HUES6 (cell line): ENCODE results near the gene RPL36.
A peak's percentile ranks its signal among the peaks of the same experiment; 100 is the strongest.

ENCODE experiments used
- H3K27ac ChIP-seq: 2 replicates; pipeline ENCODE4 v1.7.0; 2013; ENCODE audit warnings: low read depth, mild to moderate bottlenecking, low read length, inconsistent platforms
- H3K27me3 ChIP-seq: 2 replicates; pipeline ENCODE4 v1.6.1; 2013; ENCODE audit warnings: low read length; ENCODE audit not compliant: control insufficient read depth, insufficient read depth
- H3K36me3 ChIP-seq: 2 replicates; pipeline ENCODE4 v1.6.1; 2013; ENCODE audit warnings: low read length; ENCODE audit not compliant: control insufficient read depth, insufficient read depth
- H3K4me1 ChIP-seq: 2 replicates; pipeline ENCODE4 v1.6.1; 2013; ENCODE audit warnings: low read length; ENCODE audit not compliant: control insufficient read depth, insufficient read depth
- H3K4me3 ChIP-seq: 2 replicates; pipeline ENCODE4 v1.5.1; 2013; ENCODE audit warnings: low read depth, low read length
- H3K9ac ChIP-seq: one replicate; pipeline ENCODE4 v1.6.1; 2013; ENCODE audit warnings: mild to moderate bottlenecking, low read length
- H3K9me3 ChIP-seq: 2 replicates; pipeline ENCODE4 v1.6.1; 2013; ENCODE audit warnings: low read depth, low read length; ENCODE audit not compliant: control insufficient read depth, insufficient read depth

The RPL36 gene

DNA sequence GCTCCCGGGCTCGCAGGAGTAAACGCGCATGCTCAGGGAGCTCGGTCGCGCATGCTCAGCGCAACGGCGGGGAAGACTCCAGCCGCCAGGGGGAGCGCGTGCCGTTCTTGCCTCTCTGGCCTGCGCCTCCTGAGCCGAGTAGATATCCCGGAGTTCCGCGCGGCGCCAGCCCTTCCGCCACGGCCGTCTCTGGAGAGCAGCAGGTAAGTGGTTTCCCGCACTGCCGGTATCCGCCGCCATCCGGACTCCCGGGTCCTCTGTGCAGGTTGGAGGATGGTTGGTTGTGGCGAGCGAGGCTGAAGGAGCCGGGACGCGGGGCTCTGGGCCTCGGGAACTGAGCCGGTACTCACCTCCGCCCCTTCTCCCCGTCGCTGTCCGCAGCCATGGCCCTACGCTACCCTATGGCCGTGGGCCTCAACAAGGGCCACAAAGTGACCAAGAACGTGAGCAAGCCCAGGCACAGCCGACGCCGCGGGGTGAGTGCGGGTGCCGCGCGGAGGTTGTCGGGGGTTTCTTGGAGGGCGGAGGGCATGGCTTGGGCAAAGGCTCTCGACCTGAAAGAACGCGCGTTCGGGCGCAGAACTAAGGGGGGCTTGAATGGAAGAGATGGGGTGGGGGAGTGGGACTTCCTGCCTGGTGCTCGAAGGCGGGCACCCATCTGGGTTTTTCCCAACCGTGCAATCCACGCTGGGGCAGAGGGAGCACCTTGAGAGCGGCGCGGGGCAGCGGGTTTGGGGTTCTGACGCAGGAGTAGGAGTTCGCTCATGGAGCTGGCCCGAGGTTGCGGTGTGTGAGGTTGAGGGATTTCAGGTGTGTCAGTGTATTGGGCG is at the start of gene RPL36:
Gene RPL36, plus strand, starts transcription at position 171 of the 830 bp plus-strand sequence. Its CDS starts 213 bp downstream, at position 384.
- Histone ChIP-seq H3K4me3 (peak within 1 kb of the TSS; percentile 93), H3K9me3 (no peaks in the 10 kb centered on the region), H3K4me1 (0 out of 2 replicates have a peak, but pooled peaks cover 3% of the 10 kb centered on the region), H3K36me3 (peaks cover 51% of the 10 kb centered on the region), H3K27me3 (no peaks in the 10 kb centered on the region), H3K9ac (peak within 1 kb of the TSS; percentile 98), H3K27ac (peak within 1 kb of the TSS; percentile 97)

DNA sequence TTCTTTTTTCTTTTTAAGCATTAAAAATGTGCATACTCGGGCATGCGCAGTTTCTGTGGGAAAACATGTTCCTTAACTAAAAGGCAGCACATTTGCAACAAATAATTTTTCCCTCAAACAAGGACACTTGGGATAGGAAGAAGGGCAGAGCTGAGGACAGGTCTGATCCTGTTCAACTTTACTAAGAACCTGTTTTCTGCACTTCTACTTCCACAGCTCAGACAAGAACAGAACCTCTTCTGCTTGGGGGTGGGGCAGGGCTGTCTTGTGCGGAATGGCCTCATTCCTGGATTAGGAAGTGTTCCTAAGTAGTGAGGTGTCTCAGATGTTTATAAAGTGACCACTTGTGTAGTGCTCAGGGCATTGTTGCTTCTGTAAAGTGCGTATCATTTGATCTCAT is 48.9 kb upstream of the RPL36 start:
- Histone ChIP-seq H3K4me1 (no peaks in the 10 kb centered on the region), H3K9me3 (no peaks in the 10 kb centered on the region), H3K36me3 (peaks cover 54% of the 10 kb centered on the region), H3K27ac (no peak overlapping the region), H3K9ac (no peak overlapping the region), H3K4me3 (no peak overlapping the region), H3K27me3 (no peaks in the 10 kb centered on the region)

DNA sequence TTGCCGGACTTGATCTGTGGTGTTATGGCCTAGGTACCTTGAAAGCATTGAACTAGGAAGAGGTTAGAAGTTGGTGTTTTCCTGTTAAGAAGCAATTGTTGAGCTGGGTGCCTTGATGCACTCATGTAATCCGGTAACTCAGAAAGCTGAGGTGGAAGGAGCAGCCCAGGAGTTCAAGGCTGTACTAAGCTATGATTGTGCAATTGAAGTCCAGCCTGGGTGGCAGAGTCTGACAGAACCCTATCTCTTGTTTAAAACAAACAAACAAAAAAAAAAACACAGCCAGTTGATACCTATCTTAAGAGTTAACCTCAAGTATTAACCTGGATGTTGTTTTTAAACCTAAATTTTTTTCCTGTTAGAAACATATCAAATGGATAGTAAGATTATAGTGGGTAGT is 47.9 kb upstream of the RPL36 start:
- no peak overlapping the region for H3K27ac ChIP-seq
- no peak overlapping the region for H3K9ac ChIP-seq
- no peaks in the 10 kb centered on the region for H3K4me1 ChIP-seq
- H3K36me3 ChIP-seq = peaks cover 62% of the 10 kb centered on the region
- H3K9me3 ChIP-seq = no peaks in the 10 kb centered on the region
- no peaks in the 10 kb centered on the region for H3K27me3 ChIP-seq
- H3K4me3 ChIP-seq = no peak overlapping the region

DNA sequence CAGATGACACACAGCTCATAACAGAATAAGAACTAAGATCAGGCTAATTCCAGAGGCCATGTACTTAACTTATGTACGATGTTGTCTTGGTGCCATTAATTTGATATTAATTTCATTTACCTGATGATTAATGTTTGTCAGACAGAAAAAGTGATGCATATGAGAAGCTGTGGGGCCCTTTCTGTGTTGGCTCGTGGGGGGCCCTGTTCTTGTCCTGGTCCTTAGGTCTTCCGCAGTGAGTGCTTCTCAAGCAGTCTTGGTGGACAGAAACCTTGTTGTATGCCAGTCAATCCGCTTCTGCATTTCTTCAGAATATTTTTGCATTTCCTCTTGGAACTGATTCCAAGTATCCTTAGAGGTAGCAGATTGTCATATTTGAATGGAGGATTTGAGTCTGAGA is 47.0 kb upstream of the RPL36 start:
- no peaks in the 10 kb centered on the region for H3K27me3 ChIP-seq
- H3K36me3 ChIP-seq = peaks cover 70% of the 10 kb centered on the region

DNA sequence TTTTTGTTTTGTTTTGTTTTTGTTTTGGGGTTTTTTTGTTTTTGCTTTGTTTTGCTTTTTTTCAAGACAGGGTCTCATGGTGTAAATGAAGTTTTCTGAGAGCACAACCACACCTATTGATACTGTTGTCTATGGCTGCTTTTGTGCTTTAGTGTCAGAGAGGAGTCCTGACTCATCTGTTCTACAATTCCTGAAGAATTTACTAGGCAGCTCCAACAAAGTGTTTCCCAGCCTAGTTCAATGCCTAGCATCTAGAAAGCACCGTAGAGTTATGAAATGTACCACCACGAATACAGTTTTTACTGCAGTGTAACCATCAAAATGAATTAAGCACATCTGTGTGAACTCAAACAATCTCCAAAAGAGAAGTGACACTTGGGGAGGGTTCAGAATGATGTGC is 46.1 kb upstream of the RPL36 start:
- Histone ChIP-seq H3K27me3 (no peaks in the 10 kb centered on the region), H3K36me3 (peaks cover 76% of the 10 kb centered on the region), H3K4me3 (no peak overlapping the region), H3K9me3 (no peaks in the 10 kb centered on the region), H3K9ac (no peak overlapping the region), H3K27ac (no peak overlapping the region), H3K4me1 (no peaks in the 10 kb centered on the region)

More for the DNA sequence above, 47.0 kb upstream of the RPL36 start:
- no peak overlapping the region for H3K9ac ChIP-seq
- H3K4me3 ChIP-seq = no peak overlapping the region
- no peaks in the 10 kb centered on the region for H3K4me1 ChIP-seq
- H3K9me3 ChIP-seq = no peaks in the 10 kb centered on the region
- no peak overlapping the region for H3K27ac ChIP-seq

DNA sequence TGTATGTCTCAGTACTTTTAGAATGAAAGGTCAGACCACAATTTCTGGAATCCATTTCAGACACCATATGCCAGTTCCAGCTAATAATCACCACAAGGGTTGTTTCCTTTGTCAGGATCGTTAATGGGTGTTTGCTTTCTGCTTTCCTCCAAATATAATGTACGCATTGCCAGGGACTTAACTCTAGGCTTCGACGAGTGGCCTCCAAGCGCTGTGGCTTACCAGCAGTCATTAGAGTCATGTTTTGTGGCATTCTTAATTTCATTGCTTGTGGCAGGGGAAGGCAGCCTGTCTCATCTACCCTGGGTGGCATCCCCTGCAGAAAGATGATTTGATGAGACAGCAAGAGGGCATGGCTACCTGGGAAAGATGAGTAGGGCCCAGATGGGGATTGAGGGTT is 44.7 kb upstream of the RPL36 start:
- H3K9me3 ChIP-seq = no peaks in the 10 kb centered on the region
- H3K36me3 ChIP-seq = peaks cover 85% of the 10 kb centered on the region
- no peaks in the 10 kb centered on the region for H3K27me3 ChIP-seq
- H3K4me1 ChIP-seq = no peaks in the 10 kb centered on the region
- no peak overlapping the region for H3K4me3 ChIP-seq
- no peak overlapping the region for H3K27ac ChIP-seq
- H3K9ac ChIP-seq = no peak overlapping the region

DNA sequence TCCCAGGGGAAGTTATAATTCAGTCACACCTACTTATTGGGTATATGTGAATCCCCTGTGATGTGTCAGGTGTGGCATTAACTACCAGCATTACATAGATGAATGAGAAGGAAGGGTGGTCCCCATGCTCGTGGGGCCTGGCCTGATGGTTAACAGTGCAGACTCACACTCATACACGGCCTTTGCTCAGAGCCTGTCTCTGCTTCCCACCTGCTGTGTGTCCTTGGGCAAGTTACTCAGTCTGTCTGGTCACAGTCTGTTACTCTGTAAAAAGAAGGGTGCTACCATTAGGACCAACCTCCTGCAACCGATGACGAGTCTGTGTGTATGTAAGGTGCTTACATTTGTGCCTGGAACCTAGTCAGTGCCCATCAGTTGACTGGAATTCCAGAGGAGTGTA is 43.4 kb upstream of the RPL36 start:
- H3K36me3 ChIP-seq = peaks cover 91% of the 10 kb centered on the region
- no peak overlapping the region for H3K27ac ChIP-seq
- no peak overlapping the region for H3K9ac ChIP-seq
- no peak overlapping the region for H3K4me3 ChIP-seq
- no peaks in the 10 kb centered on the region for H3K9me3 ChIP-seq
- H3K27me3 ChIP-seq = no peaks in the 10 kb centered on the region
- no peaks in the 10 kb centered on the region for H3K4me1 ChIP-seq

DNA sequence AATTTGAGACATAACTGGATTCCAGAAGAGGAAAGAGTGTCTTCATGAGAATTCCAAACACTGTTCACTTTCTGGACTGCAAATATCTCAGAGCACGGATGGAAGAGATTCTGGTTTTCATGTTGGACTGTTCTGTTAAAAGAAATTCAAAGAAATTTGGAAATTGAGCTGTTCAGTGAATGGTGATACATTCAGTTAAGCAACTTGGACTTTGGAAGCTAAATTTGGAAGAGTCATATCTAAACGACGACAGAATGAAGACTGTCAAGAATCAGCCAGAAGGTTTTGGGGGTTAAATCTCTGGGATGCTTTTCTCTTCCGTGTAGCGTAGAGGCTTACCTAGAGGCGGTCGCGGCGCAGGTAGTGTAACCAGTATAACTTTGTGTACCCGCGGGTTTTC is 41.6 kb upstream of the RPL36 start:
- Histone ChIP-seq H3K27ac (no peak overlapping the region), H3K36me3 (peaks cover 91% of the 10 kb centered on the region), H3K4me1 (no peaks in the 10 kb centered on the region), H3K9me3 (no peaks in the 10 kb centered on the region), H3K4me3 (no peak overlapping the region), H3K9ac (no peak overlapping the region), H3K27me3 (no peaks in the 10 kb centered on the region)

DNA sequence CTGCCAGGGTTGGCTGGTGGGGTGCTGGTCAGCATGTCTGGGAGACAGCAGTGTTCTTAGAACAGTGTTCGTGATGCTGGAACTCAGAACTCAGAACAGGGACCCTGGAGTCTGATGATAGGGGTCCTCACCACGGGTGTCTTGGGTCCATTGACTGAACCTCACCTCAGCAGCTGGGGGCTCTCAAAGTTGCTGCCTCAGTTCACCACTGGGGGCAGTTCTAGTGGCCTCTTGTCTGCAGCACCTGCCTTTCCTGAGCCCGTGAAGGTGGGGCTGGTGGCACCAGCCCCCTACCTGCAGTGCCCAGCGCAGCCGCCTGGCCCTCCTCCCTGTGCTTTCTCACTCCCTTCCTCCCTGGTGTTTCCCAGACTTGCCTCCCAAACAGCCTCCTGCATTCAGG is 38.7 kb upstream of the RPL36 start:
- H3K9ac ChIP-seq = no peak overlapping the region
- H3K36me3 ChIP-seq = peaks cover 91% of the 10 kb centered on the region
- H3K9me3 ChIP-seq = no peaks in the 10 kb centered on the region
- H3K27me3 ChIP-seq = no peaks in the 10 kb centered on the region
- no peak overlapping the region for H3K27ac ChIP-seq
- no peaks in the 10 kb centered on the region for H3K4me1 ChIP-seq
- H3K4me3 ChIP-seq = no peak overlapping the region

DNA sequence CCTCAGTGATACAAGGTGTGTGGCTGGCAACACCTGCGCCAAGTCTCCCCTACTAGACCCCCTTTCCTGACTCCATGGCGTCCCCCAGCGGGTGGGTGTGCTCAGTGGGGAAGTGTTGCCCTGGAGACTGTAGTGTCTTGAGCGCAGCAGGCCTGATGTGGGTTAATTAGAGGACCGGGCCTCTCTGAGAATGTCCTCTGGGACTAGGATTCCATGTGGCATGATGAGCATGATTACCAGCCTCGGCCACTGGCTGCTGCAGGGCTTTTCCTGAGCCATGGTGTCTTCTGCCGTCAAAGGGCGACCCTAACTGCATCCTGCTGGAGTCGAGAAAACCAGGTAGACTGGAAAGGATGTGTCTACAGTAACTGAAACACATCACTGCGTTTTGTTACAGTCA is 37.8 kb upstream of the RPL36 start:
- Histone ChIP-seq H3K27me3 (no peaks in the 10 kb centered on the region), H3K9ac (no peak overlapping the region), H3K27ac (no peak overlapping the region), H3K9me3 (no peaks in the 10 kb centered on the region), H3K36me3 (peaks cover 90% of the 10 kb centered on the region), H3K4me3 (no peak overlapping the region), H3K4me1 (no peaks in the 10 kb centered on the region)

DNA sequence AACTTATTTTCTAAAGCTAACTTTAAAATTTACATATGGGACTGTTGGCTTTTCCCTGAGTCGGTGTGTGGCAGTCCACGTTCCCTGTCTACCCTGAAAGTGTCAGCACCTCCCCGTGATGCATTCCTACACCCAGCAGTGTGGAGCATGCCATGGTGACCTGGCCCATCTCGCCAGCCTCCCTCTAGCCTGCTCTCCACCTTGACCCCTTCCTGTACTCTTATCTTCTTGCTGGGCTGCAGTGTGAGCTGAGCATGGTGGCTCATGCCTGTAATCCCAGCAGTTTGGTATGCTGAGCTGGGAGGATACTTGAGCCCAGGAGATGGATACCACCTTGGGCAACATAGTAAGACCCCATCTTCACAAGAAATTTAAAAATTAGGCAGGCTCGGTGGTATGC is 35.2 kb upstream of the RPL36 start:
- Histone ChIP-seq H3K4me3 (no peak overlapping the region), H3K27me3 (no peaks in the 10 kb centered on the region), H3K9me3 (no peaks in the 10 kb centered on the region), H3K27ac (no peak overlapping the region), H3K4me1 (no peaks in the 10 kb centered on the region), H3K9ac (no peak overlapping the region), H3K36me3 (peaks cover 94% of the 10 kb centered on the region)
